ENCODE measurements around the gene CLDN34.

The CLDN34 gene

DNA sequence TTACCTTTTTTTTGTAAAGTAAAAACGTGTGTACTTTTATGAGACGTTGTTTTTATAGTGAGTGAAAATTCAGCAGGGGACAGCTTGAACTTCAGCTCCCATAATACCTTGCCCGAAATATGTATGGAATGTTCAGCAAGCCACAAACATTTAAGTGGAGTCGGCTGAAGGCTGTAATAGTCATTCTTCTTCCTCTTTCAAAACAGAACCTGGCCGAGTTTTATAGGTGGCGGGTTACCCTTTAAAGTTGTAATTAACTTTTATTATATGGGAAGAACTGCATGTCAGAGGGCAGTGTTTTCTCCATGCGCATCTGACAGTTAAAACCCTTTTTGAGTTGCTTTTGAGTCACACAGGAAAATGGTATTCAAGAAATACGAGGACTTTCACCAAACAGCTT lies 50.7 kb downstream of the CLDN34 start:
- Histone ChIP-seq H3K27ac (ENCODE audit: low read length) (no peak overlapping the region), H3K4me3 (ENCODE audit: low read length) (peak overlapping the region; percentile 76; the same call in 1 of the 2 replicates), H3K9ac (ENCODE audit: low read depth, low read length) (no peak overlapping the region; the same call in 1 of the 2 replicates)

More for the DNA sequence above, 50.7 kb downstream of the CLDN34 start:
- H3K9me3 ChIP-seq (ENCODE audit: insufficient read depth, low read depth, low read length), result no peaks in the 10 kb centered on the region
- peaks cover 18% of the 10 kb centered on the region; the same call in 1 of the 2 replicates for H3K4me1 ChIP-seq (ENCODE audit: insufficient read depth, low read length)
- no peaks in the 10 kb centered on the region for H3K27me3 ChIP-seq (ENCODE audit: insufficient read depth, low read length)
- no peaks in the 10 kb centered on the region; the same call in 1 of the 2 replicates for H3K36me3 ChIP-seq (ENCODE audit: insufficient read depth, low read depth, low read length)

Data from iPS-20b (cell line).